Measurements from ENCODE around the gene ICOSLG.

The ICOSLG gene

GRCh38 chr21:44282370-44282769 lies 41.6 kb upstream of the ICOSLG start:
- Histone ChIP-seq H3K27me3 (ENCODE audit: insufficient read depth, poor library complexity, severe bottlenecking) (no peaks in the 10 kb centered on the region), H3K27ac (replicated peaks) (no peak overlapping the region), H3K4me3 (replicated peaks; ENCODE audit: insufficient read depth, low read length) (no peak overlapping the region)
- TF ChIP-seq REST (IDR thresholded peaks at IDR 0.05; ENCODE audit: insufficient replicate concordance, low read depth) (no peak), GABPA (IDR thresholded peaks at IDR 0.05; ENCODE audit: low read depth) (no peak), SPI1 (IDR thresholded peaks at IDR 0.05; ENCODE audit: borderline replicate concordance, low read depth) (no peak), CTCF (IDR thresholded peaks at IDR 0.05; ENCODE audit: insufficient read depth, low read length) (no peak), POLR2AphosphoS5 (IDR thresholded peaks at IDR 0.05; ENCODE audit: low read depth) (no peak)
- DNase-seq (ENCODE audit: low read depth in 1 of 2, low spot score in 1 of 2), result no peak

GRCh38 chr21:44281801-44282200 lies 41.1 kb upstream of the ICOSLG start:
- no peak for DNase-seq (ENCODE audit: low read depth in 1 of 2, low spot score in 1 of 2)
- TF ChIP-seq REST (IDR thresholded peaks at IDR 0.05; ENCODE audit: insufficient replicate concordance, low read depth) (no peak), GABPA (IDR thresholded peaks at IDR 0.05; ENCODE audit: low read depth) (no peak), CTCF (IDR thresholded peaks at IDR 0.05; ENCODE audit: insufficient read depth, low read length) (no peak), SPI1 (IDR thresholded peaks at IDR 0.05; ENCODE audit: borderline replicate concordance, low read depth) (no peak), POLR2AphosphoS5 (IDR thresholded peaks at IDR 0.05; ENCODE audit: low read depth) (no peak)
- Histone ChIP-seq H3K4me3 (replicated peaks; ENCODE audit: insufficient read depth, low read length) (no peak overlapping the region), H3K27me3 (ENCODE audit: insufficient read depth, poor library complexity, severe bottlenecking) (no peaks in the 10 kb centered on the region), H3K27ac (replicated peaks) (no peak overlapping the region)

- no peak for DNase-seq (ENCODE audit: low read depth in 1 of 2, low spot score in 1 of 2)
- H3K4me3 ChIP-seq (replicated peaks; ENCODE audit: insufficient read depth, low read length), result no peak overlapping the region
- no peak overlapping the region for H3K27ac ChIP-seq (replicated peaks)
- TF ChIP-seq GABPA (IDR thresholded peaks at IDR 0.05; ENCODE audit: low read depth), result no peak
- TF ChIP-seq POLR2AphosphoS5 (IDR thresholded peaks at IDR 0.05; ENCODE audit: low read depth), result no peak
- no peak for TF ChIP-seq SPI1 (IDR thresholded peaks at IDR 0.05; ENCODE audit: borderline replicate concordance, low read depth)
- H3K27me3 ChIP-seq (ENCODE audit: insufficient read depth, poor library complexity, severe bottlenecking), result no peaks in the 10 kb centered on the region
These were observed 38.9 kb upstream of the ICOSLG start for GRCh38 chr21:44279354-44280260.

- no peak overlapping the region for H3K4me3 ChIP-seq (replicated peaks; ENCODE audit: insufficient read depth, low read length)
- DNase-seq (ENCODE audit: low read depth in 1 of 2, low spot score in 1 of 2), result no peak
- TF ChIP-seq SPI1 (IDR thresholded peaks at IDR 0.05; ENCODE audit: borderline replicate concordance, low read depth), result no peak
- TF ChIP-seq CTCF (IDR thresholded peaks at IDR 0.05; ENCODE audit: insufficient read depth, low read length), result no peak
- TF ChIP-seq GABPA (IDR thresholded peaks at IDR 0.05; ENCODE audit: low read depth), result no peak
- no peak for TF ChIP-seq REST (IDR thresholded peaks at IDR 0.05; ENCODE audit: insufficient replicate concordance, low read depth)
- TF ChIP-seq POLR2AphosphoS5 (IDR thresholded peaks at IDR 0.05; ENCODE audit: low read depth), result no peak
These were observed 34.3 kb upstream of the ICOSLG start for GRCh38 chr21:44275041-44275440.

More at GRCh38 chr21:44275041-44275440, 34.3 kb upstream of the ICOSLG start:
- no peak overlapping the region for H3K27ac ChIP-seq (replicated peaks)
- H3K27me3 ChIP-seq (ENCODE audit: insufficient read depth, poor library complexity, severe bottlenecking), result no peaks in the 10 kb centered on the region

Measured in HL-60 (cell line).